ENCODE data around the gene FKBP10.

The FKBP10 gene

DNA sequence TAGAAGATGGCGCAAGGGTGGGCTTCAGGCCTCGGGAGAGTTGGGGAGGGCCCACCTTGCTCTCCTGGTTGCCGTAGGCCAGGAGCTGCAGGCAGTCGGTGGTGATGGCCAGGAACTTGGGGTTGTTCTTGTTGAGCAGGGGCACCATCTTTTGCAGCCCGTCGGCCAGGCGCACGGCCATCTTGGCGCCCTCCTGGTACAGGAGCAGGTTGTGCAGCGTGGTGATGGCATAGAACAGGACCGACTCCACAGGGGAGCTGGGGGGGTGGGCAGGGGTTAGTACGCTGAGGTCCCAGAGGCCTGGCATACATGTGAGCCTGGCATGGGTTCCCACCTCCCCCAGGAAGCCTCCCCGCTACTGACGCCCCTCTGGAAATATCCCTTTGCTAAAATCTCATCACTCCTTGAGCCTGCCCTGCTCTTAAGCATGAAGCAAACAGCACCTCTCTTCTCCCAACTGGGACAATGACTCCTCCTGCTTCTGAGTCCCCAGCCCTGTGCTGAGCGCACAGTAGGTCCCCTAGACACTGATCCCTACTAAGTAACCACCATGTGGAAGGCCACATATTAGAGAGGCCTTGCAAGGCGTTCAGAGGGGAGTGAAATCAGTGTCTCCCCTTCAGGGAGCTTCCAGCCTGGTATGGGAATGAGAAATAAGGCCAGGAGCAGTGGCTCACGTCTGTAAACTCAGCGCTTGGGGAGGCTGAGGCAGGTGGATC, 45.3 kb upstream of the FKBP10 start:
- TF ChIP-seq, protein P1, sequence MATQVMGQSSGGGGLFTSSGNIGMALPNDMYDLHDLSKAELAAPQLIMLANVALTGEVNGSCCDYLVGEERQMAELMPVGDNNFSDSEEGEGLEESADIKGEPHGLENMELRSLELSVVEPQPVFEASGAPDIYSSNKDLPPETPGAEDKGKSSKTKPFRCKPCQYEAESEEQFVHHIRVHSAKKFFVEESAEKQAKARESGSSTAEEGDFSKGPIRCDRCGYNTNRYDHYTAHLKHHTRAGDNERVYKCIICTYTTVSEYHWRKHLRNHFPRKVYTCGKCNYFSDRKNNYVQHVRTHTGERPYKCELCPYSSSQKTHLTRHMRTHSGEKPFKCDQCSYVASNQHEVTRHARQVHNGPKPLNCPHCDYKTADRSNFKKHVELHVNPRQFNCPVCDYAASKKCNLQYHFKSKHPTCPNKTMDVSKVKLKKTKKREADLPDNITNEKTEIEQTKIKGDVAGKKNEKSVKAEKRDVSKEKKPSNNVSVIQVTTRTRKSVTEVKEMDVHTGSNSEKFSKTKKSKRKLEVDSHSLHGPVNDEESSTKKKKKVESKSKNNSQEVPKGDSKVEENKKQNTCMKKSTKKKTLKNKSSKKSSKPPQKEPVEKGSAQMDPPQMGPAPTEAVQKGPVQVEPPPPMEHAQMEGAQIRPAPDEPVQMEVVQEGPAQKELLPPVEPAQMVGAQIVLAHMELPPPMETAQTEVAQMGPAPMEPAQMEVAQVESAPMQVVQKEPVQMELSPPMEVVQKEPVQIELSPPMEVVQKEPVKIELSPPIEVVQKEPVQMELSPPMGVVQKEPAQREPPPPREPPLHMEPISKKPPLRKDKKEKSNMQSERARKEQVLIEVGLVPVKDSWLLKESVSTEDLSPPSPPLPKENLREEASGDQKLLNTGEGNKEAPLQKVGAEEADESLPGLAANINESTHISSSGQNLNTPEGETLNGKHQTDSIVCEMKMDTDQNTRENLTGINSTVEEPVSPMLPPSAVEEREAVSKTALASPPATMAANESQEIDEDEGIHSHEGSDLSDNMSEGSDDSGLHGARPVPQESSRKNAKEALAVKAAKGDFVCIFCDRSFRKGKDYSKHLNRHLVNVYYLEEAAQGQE (IDR thresholded peaks at IDR 0.05; ENCODE audit: insufficient replicate concordance, low read depth), result no peak
- no peak for TF ChIP-seq GABPA (IDR thresholded peaks at IDR 0.05; ENCODE audit: low read depth)
- TF ChIP-seq POLR2AphosphoS5 (IDR thresholded peaks at IDR 0.05; ENCODE audit: low read depth), result no peak
- TF ChIP-seq SPI1 (IDR thresholded peaks at IDR 0.05; ENCODE audit: borderline replicate concordance, low read depth), result no peak
- TF ChIP-seq, protein P2, sequence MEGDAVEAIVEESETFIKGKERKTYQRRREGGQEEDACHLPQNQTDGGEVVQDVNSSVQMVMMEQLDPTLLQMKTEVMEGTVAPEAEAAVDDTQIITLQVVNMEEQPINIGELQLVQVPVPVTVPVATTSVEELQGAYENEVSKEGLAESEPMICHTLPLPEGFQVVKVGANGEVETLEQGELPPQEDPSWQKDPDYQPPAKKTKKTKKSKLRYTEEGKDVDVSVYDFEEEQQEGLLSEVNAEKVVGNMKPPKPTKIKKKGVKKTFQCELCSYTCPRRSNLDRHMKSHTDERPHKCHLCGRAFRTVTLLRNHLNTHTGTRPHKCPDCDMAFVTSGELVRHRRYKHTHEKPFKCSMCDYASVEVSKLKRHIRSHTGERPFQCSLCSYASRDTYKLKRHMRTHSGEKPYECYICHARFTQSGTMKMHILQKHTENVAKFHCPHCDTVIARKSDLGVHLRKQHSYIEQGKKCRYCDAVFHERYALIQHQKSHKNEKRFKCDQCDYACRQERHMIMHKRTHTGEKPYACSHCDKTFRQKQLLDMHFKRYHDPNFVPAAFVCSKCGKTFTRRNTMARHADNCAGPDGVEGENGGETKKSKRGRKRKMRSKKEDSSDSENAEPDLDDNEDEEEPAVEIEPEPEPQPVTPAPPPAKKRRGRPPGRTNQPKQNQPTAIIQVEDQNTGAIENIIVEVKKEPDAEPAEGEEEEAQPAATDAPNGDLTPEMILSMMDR (IDR thresholded peaks at IDR 0.05; ENCODE audit: insufficient read depth, low read length), result no peak
- Histone ChIP-seq H3K4me3 (replicated peaks; ENCODE audit: insufficient read depth, low read length) (no peak overlapping the region), H3K27ac (replicated peaks) (no peak overlapping the region)

DNA sequence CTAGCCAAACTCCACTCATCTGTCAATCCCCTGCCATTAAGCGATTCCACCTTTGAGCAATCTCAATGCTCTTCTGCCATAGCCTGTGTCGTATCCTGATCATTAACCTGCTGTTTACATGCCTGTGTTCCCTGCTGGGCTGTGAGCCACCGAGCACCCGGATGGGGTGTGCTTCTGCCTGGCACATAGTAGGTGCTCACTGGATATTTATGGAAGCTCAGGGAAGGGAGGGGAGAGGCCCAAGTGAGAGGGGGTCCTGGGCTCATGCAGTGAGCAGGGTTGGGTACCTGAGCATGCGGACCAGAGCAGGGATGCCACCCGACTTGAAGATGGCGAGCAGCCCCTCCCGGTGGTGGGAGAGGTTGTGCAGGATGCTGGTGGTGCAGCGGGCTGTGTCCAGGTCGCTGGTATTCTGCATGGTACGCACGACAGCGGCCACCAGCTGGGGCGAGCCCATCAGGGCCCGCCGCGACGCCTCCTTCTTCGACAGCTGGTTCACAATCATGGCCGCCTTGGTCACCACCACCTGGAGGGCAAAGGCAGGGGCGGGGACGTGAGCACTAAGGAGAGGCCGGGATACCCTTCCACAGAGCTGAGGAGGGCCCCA, 44.0 kb upstream of the FKBP10 start:
- H3K27ac ChIP-seq (replicated peaks), result no peak overlapping the region
- TF ChIP-seq SPI1 (IDR thresholded peaks at IDR 0.05; ENCODE audit: borderline replicate concordance, low read depth) (no peak), POLR2AphosphoS5 (IDR thresholded peaks at IDR 0.05; ENCODE audit: low read depth) (no peak), GABPA (IDR thresholded peaks at IDR 0.05; ENCODE audit: low read depth) (no peak)
- TF ChIP-seq, protein P2 (IDR thresholded peaks at IDR 0.05; ENCODE audit: insufficient read depth, low read length), result no peak
- TF ChIP-seq, protein P1 (IDR thresholded peaks at IDR 0.05; ENCODE audit: insufficient replicate concordance, low read depth), result no peak
- H3K4me3 ChIP-seq (replicated peaks; ENCODE audit: insufficient read depth, low read length), result no peak overlapping the region
- H3K27me3 ChIP-seq (ENCODE audit: insufficient read depth, poor library complexity, severe bottlenecking), result no peaks in the 10 kb centered on the region
- no peak for DNase-seq (ENCODE audit: low read depth in 1 of 2, low spot score in 1 of 2)

More for the DNA sequence above, 45.3 kb upstream of the FKBP10 start:
- no peak for DNase-seq (ENCODE audit: low read depth in 1 of 2, low spot score in 1 of 2)
- no peaks in the 10 kb centered on the region for H3K27me3 ChIP-seq (ENCODE audit: insufficient read depth, poor library complexity, severe bottlenecking)

DNA sequence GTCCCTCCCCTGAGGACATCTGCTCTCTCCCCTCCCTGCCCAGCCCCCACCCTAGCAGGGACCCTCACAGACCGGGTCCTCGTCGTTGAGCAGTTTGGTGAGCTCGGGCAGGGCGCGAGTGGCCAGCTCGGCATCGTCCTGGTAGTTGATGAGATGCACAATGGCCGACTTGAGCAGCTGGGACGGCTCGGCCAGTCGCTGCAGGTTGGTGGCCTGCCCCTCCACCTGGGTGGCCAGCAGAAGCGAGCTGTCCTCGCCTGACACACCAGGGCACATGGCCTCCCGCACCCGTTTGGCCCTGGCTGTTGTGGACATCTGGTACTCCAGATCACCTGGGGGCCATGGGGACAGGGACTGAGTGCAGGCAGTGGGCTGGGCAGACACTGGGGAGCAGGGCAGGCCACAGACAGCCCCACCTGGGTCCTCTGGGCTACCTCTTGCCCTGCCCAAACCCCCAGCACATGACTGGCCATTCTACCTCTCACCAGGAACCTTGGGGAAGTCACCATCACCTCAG, 43.4 kb upstream of the FKBP10 start:
- Histone ChIP-seq H3K4me3 (replicated peaks; ENCODE audit: insufficient read depth, low read length) (no peak overlapping the region), H3K27ac (replicated peaks) (no peak overlapping the region), H3K27me3 (ENCODE audit: insufficient read depth, poor library complexity, severe bottlenecking) (no peaks in the 10 kb centered on the region)
- DNase-seq (ENCODE audit: low read depth in 1 of 2, low spot score in 1 of 2), result no peak
- TF ChIP-seq POLR2AphosphoS5 (IDR thresholded peaks at IDR 0.05; ENCODE audit: low read depth) (no peak), GABPA (IDR thresholded peaks at IDR 0.05; ENCODE audit: low read depth) (no peak), SPI1 (IDR thresholded peaks at IDR 0.05; ENCODE audit: borderline replicate concordance, low read depth) (no peak)
- TF ChIP-seq, protein P1 (IDR thresholded peaks at IDR 0.05; ENCODE audit: insufficient replicate concordance, low read depth), result no peak
- TF ChIP-seq, protein P2 (IDR thresholded peaks at IDR 0.05; ENCODE audit: insufficient read depth, low read length), result no peak
